Skeletal muscle tissue (tissue), 4 donors: ENCODE measurements around the gene EXOC5. TPM values are rescaled to one million over a fixed set of nuclear protein-coding genes. Genes with fewer than 3 reads are reported as not detected.
"Not testable (repeated sequence)": the region's sequence is repeated elsewhere in the genome, so short reads cannot be mapped to it uniquely, and the experiment has no call there.

Experiments used
- H3K27ac ChIP-seq: one replicate; pipeline ENCODE4 v1.7.0; 2013; ENCODE audit warnings: mild to moderate bottlenecking, low read depth, low read length, inconsistent platforms
- H3K27me3 ChIP-seq, 3 donors: one replicate each; pipeline ENCODE4 v1.7.0; 2013; ENCODE audit warnings: low read length in 3 of 3; ENCODE audit not compliant: control insufficient read depth in 3 of 3, insufficient read depth in 3 of 3
- H3K36me3 ChIP-seq, 3 donors: one replicate each; pipeline ENCODE4 v1.7.0; 2013; ENCODE audit warnings: low read length in 3 of 3; ENCODE audit not compliant: control insufficient read depth in 3 of 3, insufficient read depth in 3 of 3
- H3K4me1 ChIP-seq, 3 donors: one replicate each; pipeline ENCODE4 v1.7.0; 2013; ENCODE audit warnings: low read length in 3 of 3, mild to moderate bottlenecking in 3 of 3; ENCODE audit not compliant: control insufficient read depth in 3 of 3, insufficient read depth in 3 of 3
- H3K4me3 ChIP-seq, 3 donors: one replicate each; pipeline ENCODE4 v1.7.0; 2013; ENCODE audit warnings: low read length in 3 of 3
- H3K9ac ChIP-seq, 3 donors: one replicate each; pipeline ENCODE4 v1.7.0; 2013; ENCODE audit warnings: low read length in 3 of 3, mild to moderate bottlenecking in 3 of 3, moderate library complexity in 2 of 3, low read depth in 1 of 3
- H3K9me3 ChIP-seq, 3 donors: one replicate each; pipeline ENCODE4 v1.7.0; 2013; ENCODE audit warnings: low read length in 3 of 3; ENCODE audit not compliant: control insufficient read depth in 3 of 3
- total RNA-seq: library from RNA; depleted of rRNA; stranded (reverse); fragments of >200 nt; gene quantifications from one replicate; pipeline ENCODE4 v1.2.3, GENCODE V29; 2014
- donor health status: Osteomylitis.

EXOC5 gene
- total RNA-seq, 1 donor from 2014 or later, result 27.1 TPM

DNA sequence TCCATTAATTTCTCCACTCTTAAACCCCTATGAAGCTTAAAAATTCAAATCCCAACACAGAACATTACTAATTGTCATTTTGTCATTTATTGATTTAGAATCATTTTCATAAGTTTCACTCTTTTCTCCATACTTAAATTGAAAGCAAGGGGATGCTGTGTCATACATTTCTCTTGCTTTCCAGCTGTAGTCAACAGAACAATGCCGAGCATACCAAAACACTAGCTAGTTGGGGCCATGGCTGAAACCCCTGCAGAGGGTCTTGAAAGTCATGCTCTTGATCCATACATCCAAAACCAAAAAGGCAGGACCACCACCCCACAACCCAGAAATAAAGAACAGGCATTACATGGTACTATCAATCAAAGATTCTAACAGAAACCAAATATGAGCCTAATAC lies 9.0 kb downstream of the EXOC5 start:
- H3K36me3 ChIP-seq, result peaks cover 0 to 2% (median 0%) of the 10 kb centered on the region in 3 donors
- H3K9ac ChIP-seq, result no peak overlapping the region
- no peaks in the 10 kb centered on the region for H3K27me3 ChIP-seq
- no peak overlapping the region for H3K27ac ChIP-seq
- no peak overlapping the region for H3K4me3 ChIP-seq
- H3K9me3 ChIP-seq, result no peaks in the 10 kb centered on the region
- peaks cover 0 to 4% (median 3%) of the 10 kb centered on the region in 3 donors for H3K4me1 ChIP-seq

DNA sequence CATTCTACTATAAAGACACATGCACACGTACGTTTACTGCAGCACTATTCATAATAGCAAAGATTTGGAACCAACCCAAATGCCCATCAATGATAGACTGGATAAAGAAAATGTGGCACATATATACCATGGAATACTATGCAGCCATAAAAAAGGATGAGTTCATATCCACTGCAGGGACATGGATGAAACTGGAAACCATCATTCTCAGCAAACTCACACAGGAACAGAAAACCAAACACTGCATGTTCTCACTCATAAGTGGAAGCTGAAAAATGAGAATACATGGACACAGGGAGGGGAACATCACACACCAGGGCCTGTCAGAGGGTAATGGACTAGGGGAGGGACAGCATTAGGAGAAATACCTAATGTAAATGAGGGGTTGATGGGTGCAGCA lies 10.5 kb downstream of the EXOC5 start:
- H3K4me3 ChIP-seq, H3K9me3 ChIP-seq, H3K9ac ChIP-seq, H3K27me3 ChIP-seq, H3K27ac ChIP-seq, H3K4me1 ChIP-seq, H3K36me3 ChIP-seq: not testable (repeated sequence)

DNA sequence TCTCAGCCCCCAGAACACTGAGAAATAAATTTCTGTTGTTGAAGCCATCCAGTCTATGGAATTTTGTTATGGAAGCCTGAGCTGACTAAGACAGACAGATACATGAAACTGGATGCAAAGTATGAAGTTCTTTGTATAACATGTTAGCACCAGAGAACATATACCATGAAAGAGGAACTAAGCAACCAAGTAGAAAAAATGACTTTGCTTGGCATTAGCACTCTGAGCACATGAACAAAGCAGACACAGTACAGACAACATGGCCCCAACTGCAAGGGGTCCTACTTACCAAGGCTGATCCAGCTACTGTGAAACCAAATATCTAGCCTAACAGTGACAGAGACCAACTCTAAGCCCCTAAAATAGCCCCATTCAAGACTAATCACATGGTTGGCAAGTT lies 13.8 kb downstream of the EXOC5 start:
- H3K4me1 ChIP-seq, result peaks cover 0 to 4% (median 0%) of the 10 kb centered on the region in 3 donors
- H3K4me3 ChIP-seq, result no peak overlapping the region
- H3K9me3 ChIP-seq, result no peaks in the 10 kb centered on the region

DNA sequence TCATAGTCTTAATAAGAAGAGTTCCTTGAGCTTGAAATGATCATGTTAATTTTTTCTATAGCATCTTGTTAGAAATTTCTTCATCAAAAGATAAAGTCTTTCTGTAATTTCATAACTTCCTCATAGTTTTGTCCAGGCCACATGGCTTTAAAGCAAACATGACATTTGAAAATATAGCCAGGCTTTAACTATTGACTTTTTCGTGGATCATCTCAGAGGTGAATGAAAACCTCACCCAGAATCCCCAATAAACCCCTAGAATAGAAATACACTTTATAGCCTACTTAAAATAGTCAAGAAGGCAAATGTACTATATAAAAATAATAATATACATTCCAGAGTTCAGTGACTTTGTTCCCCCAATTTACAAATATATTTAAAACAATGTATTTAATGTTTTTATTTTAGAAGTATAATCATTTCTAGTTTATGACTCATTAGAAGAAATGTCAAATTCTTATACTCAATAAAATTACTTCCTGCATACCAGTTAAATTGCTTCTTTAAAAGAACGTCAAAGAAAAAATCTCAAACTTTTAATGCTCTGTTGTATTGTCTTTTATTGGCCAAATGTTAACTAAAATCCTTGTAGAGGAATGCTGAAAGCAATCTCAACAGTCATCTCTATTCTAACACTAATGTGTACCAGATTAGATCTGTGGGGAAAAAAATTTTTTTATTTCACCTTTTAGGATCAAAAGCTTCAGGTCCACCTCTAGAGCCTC lies 21.6 kb downstream of the EXOC5 start:
- Histone ChIP-seq H3K27me3 (no peaks in the 10 kb centered on the region), H3K4me3 (no peak overlapping the region), H3K4me1 (peaks cover 0 to 4% (median 0%) of the 10 kb centered on the region in 3 donors), H3K9ac (no peak overlapping the region), H3K27ac (no peak overlapping the region), H3K9me3 (no peaks in the 10 kb centered on the region), H3K36me3 (no peaks in the 10 kb centered on the region)

More for the DNA sequence above, 13.8 kb downstream of the EXOC5 start:
- Histone ChIP-seq H3K27me3 (no peaks in the 10 kb centered on the region), H3K9ac (no peak overlapping the region), H3K36me3 (peaks cover 0 to 2% (median 0%) of the 10 kb centered on the region in 3 donors), H3K27ac (no peak overlapping the region)

DNA sequence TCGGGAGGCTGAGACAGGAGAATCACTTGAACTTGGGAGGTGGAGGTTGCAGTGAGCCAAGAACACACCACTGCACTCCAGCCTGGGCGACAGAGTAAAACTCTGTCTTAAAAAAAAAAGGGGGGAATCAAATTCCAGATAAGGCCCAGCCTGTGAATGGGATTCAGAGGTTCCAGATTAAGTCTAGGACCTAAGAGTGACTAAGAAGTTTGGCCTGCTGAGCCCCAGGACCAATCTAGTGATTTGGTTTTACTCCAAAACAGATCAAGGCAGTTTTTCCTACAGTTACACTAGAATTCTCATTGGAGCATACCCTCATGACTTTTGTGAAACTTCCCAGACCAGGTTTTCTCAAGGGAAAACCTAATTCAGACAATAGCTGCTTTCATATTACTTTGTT lies 22.8 kb downstream of the EXOC5 start:
- Histone ChIP-seq H3K27ac (no peak overlapping the region), H3K4me3 (no peak overlapping the region), H3K9ac (no peak overlapping the region), H3K4me1 (peaks cover 0 to under 1% (median 0%) of the 10 kb centered on the region in 3 donors), H3K9me3 (no peaks in the 10 kb centered on the region), H3K36me3 (no peaks in the 10 kb centered on the region), H3K27me3 (no peaks in the 10 kb centered on the region)

DNA sequence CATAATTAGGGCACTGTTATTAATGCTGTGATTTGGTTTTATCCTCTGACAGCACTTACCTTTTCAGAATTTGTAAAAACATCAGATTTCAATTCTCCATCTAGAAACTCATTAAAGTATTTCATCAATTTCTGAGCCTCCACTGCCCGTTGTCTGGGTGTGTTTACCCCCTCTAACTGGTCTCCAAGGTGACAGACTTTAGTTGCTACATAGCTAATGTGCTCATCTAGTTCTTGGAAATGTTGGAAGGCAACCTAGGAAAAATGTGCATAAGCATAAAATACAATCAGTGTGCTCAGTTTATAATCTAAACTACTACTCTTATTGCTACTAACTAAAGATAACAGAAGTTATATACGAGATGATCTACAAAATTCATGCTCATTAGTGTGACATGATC lies 24.6 kb downstream of the EXOC5 start:
- H3K4me1 ChIP-seq, result no peaks in the 10 kb centered on the region
- no peak overlapping the region for H3K4me3 ChIP-seq
- no peaks in the 10 kb centered on the region for H3K27me3 ChIP-seq
- peaks cover 0 to under 1% (median 0%) of the 10 kb centered on the region in 3 donors for H3K36me3 ChIP-seq
- no peak overlapping the region for H3K9ac ChIP-seq
- H3K9me3 ChIP-seq, result no peaks in the 10 kb centered on the region
- H3K27ac ChIP-seq, result no peak overlapping the region

DNA sequence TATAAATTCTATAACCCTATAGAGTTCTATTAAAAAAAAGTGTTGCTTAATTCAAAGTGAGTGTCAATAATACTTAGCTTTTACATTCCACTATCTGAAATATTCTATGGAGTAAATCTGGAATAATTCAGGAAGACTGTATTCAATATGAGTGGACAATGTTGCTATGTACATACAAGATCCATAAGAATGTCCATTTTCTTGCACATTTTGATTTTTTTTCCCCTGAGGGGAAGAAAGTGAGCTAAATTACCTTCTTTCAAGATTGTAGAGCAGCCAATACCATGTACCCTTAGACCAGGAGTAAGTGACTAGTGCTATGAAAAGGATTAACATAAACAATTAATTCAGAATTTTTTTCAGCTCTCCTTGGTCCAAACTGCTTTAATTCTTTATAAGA lies 25.4 kb downstream of the EXOC5 start:
- Histone ChIP-seq H3K9me3 (no peaks in the 10 kb centered on the region), H3K27me3 (no peaks in the 10 kb centered on the region), H3K9ac (no peak overlapping the region), H3K4me3 (no peak overlapping the region), H3K36me3 (peaks cover 0 to 4% (median 0%) of the 10 kb centered on the region in 3 donors), H3K4me1 (no peaks in the 10 kb centered on the region), H3K27ac (no peak overlapping the region)

DNA sequence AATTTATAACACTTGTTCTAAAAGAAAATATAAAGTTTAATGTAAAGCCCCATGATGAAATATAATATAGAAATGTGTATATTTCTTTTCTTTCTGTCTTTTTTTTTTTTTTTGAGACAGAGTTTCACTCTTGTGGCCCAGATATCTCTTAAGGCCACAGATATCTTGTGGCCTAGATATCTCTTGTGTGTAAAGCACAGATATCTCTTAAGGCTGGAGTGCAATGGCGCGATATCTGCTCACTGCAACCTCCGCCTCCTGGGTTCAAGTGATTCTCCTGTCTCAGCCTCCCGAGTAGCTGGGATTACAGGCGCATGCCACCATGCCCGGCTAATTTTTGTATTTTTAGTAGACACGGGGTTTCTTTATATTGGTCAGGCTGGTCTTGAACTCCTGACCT lies 28.6 kb downstream of the EXOC5 start:
- not testable (repeated sequence) for H3K27ac ChIP-seq, H3K27me3 ChIP-seq, H3K9me3 ChIP-seq, H3K4me3 ChIP-seq, H3K4me1 ChIP-seq, H3K36me3 ChIP-seq, H3K9ac ChIP-seq

DNA sequence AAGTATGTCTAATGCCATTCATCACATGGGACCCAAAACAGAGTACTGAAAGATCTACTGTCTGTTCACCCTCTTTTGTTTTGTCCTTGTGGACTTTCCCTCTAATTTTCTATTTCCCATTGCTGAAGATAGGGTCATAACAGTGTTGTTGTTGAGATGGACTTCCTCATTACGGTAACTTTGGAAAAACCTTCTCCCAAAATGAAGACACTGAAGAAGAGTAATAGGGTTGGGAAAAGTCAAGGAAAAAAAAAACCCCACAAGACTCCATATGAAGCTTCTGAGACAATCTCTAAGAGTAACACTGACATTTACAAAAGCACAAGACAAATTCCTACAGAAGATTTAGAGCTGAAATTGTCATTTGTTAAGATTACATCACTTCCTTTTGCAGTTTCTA lies 36.7 kb downstream of the EXOC5 start:
- Histone ChIP-seq H3K4me3 (no peak overlapping the region), H3K9me3 (no peaks in the 10 kb centered on the region), H3K27ac (no peak overlapping the region), H3K27me3 (no peaks in the 10 kb centered on the region), H3K4me1 (no peaks in the 10 kb centered on the region), H3K36me3 (peaks cover 5 to 26% (median 23%) of the 10 kb centered on the region in 3 donors), H3K9ac (no peak overlapping the region)

DNA sequence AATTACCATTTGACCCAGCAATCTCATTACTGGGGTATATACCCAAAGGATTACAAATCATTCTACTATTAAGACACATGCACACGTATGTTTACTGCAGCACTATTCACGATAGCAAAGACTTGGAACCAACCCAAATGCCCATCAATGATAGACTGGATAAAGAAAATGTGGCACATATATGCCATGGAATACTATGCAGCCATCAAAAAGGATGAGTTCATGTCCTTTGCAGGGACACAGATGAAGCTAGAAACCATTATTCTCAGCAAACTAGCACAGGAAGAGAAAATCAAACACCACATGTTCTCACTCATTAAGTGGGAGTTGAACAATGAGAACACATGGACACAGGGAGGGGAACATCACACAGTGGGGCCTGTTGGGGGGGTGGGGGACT lies 40.4 kb downstream of the EXOC5 start:
- H3K4me1 ChIP-seq, H3K27ac ChIP-seq, H3K4me3 ChIP-seq, H3K27me3 ChIP-seq, H3K9me3 ChIP-seq, H3K9ac ChIP-seq: not testable (repeated sequence)
- peaks cover 5 to 23% (median 20%) of the 10 kb centered on the region in 3 donors for H3K36me3 ChIP-seq
